Thoracic aorta (tissue), 2 donors: Measurements from ENCODE around the gene LSM11. TPM values are rescaled to one million over a fixed set of nuclear protein-coding genes. Genes with fewer than 3 reads are reported as not detected.
"Not testable (repeated sequence)": the region's sequence is repeated elsewhere in the genome, so short reads cannot be mapped to it uniquely, and the experiment has no call there.

Experiments
- ATAC-seq: fragments of 150-250 bp; one replicate; pipeline ENCODE4 v1.8.0; 2017; ENCODE audit warnings: low read depth; ENCODE audit not compliant: insufficient number of reproducible peaks, low FRiP score
- DNase-seq: peaks from one replicate; pipeline ENCODE4 v3.0.0-alpha.2; 2020; ENCODE audit warnings: low spot score
- H3K27ac ChIP-seq, 2 donors: fragments of 200-600 bp; sonication (generic); 1 replicate in 1 of 2; 2 replicates in 1 of 2; pipeline ENCODE4 v1.5.1; 2016; ENCODE audit warnings: mild to moderate bottlenecking in 2 of 2, moderate library complexity in 2 of 2
- H3K27me3 ChIP-seq: fragments of 200-600 bp; sonication (generic); replicated peaks from 2 replicates; pipeline ENCODE4 v1.6.0; 2016; ENCODE audit warnings: mild to moderate bottlenecking; ENCODE audit not compliant: insufficient read depth
- H3K36me3 ChIP-seq: fragments of 200-600 bp; sonication (generic); one replicate; pipeline ENCODE4 v1.5.1; 2016
- H3K4me1 ChIP-seq, 2 donors: fragments of 200-600 bp; sonication (generic); 1 replicate in 1 of 2; 2 replicates in 1 of 2; pipeline versions ENCODE4 v1.5.1 to v1.6.0; 2016; ENCODE audit warnings: low read depth in 2 of 2, mild to moderate bottlenecking in 1 of 2; ENCODE audit not compliant: control insufficient read depth in 1 of 2
- H3K4me3 ChIP-seq: fragments of 200-600 bp; sonication (generic); 2 replicates; pipeline ENCODE4 v1.5.1; 2016; ENCODE audit warnings: mild to moderate bottlenecking
- H3K9me3 ChIP-seq: fragments of 200-600 bp; sonication (generic); 2 replicates; pipeline ENCODE4 v1.5.1; 2016
- total RNA-seq, 2 donors: library from RNA; depleted of rRNA; stranded (reverse); fragments of >200 nt; gene quantifications; one replicate each; pipeline versions ENCODE4 v1.1.0 to v1.2.3, GENCODE V29; 2016
- TF ChIP-seq, protein P1 (sequence below): fragments of 200-600 bp; sonication (generic); IDR thresholded peaks from one replicate; pipeline ENCODE4 v1.5.1; 2019; ENCODE audit warnings: antibody characterized with exemption

The LSM11 gene
- total RNA-seq, 2 donors from 2014 or later: 5.3 to 6.8 TPM

GRCh38 chr5:157718519-157718918 lies 25.0 kb upstream of the LSM11 start:
- no peak overlapping the region for H3K27ac ChIP-seq
- TF ChIP-seq, protein P1, sequence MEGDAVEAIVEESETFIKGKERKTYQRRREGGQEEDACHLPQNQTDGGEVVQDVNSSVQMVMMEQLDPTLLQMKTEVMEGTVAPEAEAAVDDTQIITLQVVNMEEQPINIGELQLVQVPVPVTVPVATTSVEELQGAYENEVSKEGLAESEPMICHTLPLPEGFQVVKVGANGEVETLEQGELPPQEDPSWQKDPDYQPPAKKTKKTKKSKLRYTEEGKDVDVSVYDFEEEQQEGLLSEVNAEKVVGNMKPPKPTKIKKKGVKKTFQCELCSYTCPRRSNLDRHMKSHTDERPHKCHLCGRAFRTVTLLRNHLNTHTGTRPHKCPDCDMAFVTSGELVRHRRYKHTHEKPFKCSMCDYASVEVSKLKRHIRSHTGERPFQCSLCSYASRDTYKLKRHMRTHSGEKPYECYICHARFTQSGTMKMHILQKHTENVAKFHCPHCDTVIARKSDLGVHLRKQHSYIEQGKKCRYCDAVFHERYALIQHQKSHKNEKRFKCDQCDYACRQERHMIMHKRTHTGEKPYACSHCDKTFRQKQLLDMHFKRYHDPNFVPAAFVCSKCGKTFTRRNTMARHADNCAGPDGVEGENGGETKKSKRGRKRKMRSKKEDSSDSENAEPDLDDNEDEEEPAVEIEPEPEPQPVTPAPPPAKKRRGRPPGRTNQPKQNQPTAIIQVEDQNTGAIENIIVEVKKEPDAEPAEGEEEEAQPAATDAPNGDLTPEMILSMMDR: peak; percentile 59
- H3K4me1 ChIP-seq: peaks cover 3 to 11% of the 10 kb centered on the region in 2 donors

DNA sequence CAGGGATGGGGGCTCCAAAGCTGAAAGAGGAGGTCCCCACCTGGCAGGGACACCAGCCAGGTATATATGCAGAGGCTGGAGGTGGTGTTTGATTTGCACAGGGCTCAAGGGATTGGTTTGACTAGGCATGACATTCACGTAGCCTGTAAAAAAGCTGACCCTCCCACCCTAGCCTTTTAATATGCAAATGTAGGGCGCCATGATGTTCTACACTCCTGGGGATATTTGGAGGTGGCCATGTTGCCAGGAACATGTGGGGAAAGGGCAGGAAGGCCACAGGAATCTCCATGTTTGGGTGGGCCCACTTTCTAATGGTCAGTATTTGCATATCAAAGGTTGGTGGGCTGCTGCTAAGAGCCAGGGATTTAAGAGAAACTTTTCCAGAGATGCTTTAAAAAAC lies 24.3 kb upstream of the LSM11 start:
- DNase-seq: no peak
- no peak for ATAC-seq
- Histone ChIP-seq H3K27ac (no peak overlapping the region), H3K27me3 (no peaks in the 10 kb centered on the region), H3K4me3 (no peak overlapping the region), H3K4me1 (peaks cover 3 to 11% of the 10 kb centered on the region in 2 donors), H3K9me3 (no peaks in the 10 kb centered on the region), H3K36me3 (no peaks in the 10 kb centered on the region)
- TF ChIP-seq, protein P1: no peak

More at GRCh38 chr5:157718519-157718918, 25.0 kb upstream of the LSM11 start:
- DNase-seq: no peak
- no peaks in the 10 kb centered on the region for H3K27me3 ChIP-seq
- no peaks in the 10 kb centered on the region for H3K36me3 ChIP-seq
- ATAC-seq: peak; percentile 68
- H3K9me3 ChIP-seq: no peaks in the 10 kb centered on the region
- no peak overlapping the region for H3K4me3 ChIP-seq

- TF ChIP-seq, protein P1: no peak
- Histone ChIP-seq H3K4me1 (peaks cover 3 to 11% of the 10 kb centered on the region in 2 donors), H3K9me3 (no peaks in the 10 kb centered on the region), H3K4me3 (no peak overlapping the region), H3K36me3 (no peaks in the 10 kb centered on the region), H3K27ac (no peak overlapping the region), H3K27me3 (no peaks in the 10 kb centered on the region)
- ATAC-seq: no peak
- no peak for DNase-seq
Measured at GRCh38 chr5:157721159-157721558, 22.4 kb upstream of the LSM11 start.

- DNase-seq, H3K36me3 ChIP-seq, H3K4me3 ChIP-seq, ATAC-seq, H3K27me3 ChIP-seq, H3K27ac ChIP-seq, H3K9me3 ChIP-seq: not testable (repeated sequence)
- peaks cover 3 to 10% of the 10 kb centered on the region in 2 donors for H3K4me1 ChIP-seq
Measured at GRCh38 chr5:157722895-157723294, 20.6 kb upstream of the LSM11 start.

GRCh38 chr5:157726607-157727006 lies 16.9 kb upstream of the LSM11 start:
- not testable (repeated sequence) for H3K4me1 ChIP-seq, H3K36me3 ChIP-seq, H3K27ac ChIP-seq, DNase-seq, H3K4me3 ChIP-seq, H3K27me3 ChIP-seq, ATAC-seq, H3K9me3 ChIP-seq

DNA sequence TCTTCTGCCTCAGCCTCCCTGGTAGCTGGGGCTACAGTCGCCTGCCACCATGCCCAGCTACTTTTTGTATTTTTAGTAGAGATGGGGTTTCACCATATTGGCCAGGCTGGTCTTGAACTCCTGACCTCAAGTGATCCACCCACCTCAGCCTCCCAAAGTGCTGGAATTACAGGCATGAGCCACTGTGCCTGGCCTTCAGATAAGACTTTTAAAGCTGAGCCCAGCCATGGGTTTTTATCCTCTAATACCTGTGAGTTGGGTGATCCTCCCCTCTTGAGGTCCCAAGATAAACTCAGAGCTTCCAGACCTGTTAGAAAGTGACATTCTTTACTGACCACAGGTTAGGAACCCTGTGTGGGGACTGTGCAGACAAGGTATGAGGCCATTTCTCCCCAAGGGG lies 15.7 kb upstream of the LSM11 start:
- not testable (repeated sequence) for H3K4me3 ChIP-seq, H3K36me3 ChIP-seq, DNase-seq, H3K27me3 ChIP-seq, H3K4me1 ChIP-seq, H3K27ac ChIP-seq, H3K9me3 ChIP-seq, ATAC-seq

- ATAC-seq (no peak), DNase-seq (no peak)
- Histone ChIP-seq H3K4me1 (peaks cover 4 to 6% of the 10 kb centered on the region in 2 donors), H3K9me3 (no peaks in the 10 kb centered on the region), H3K4me3 (no peak overlapping the region), H3K27me3 (no peaks in the 10 kb centered on the region), H3K27ac (no peak overlapping the region), H3K36me3 (no peaks in the 10 kb centered on the region)
- TF ChIP-seq, protein P1: no peak
Measured at GRCh38 chr5:157729858-157730257, 13.7 kb upstream of the LSM11 start.
